ENCODE data around the gene CENPU. TPM values are rescaled to one million over a fixed set of nuclear protein-coding genes. Genes with fewer than 3 reads are reported as not detected.
"Not testable (repeated sequence)": the region's sequence is repeated elsewhere in the genome, so short reads cannot be mapped to it uniquely, and the experiment has no call there.

CENPU gene
- total RNA-seq, 1 donor from 2014 or later = 1.7 TPM

DNA sequence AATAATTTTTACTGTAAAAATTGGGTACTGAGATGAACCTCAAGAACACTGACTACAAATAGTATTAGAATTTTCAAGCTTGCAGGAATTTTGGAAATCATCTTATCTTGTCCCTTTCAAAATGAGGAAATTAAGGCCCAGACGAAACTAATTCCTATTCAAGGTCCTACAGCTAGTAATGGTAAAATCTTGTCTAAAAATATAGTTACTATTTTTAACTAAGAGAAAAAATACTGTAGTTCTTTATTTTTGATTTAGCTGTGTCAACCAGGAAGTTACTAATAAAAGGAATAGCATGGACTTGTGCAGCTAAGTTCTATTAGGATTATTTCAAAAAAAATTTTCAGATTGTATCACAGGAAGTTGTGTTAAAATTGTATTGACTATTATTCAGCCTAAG is 71.7 kb downstream of the CENPU start:
- intact Hi-C loops (cut with DNase I) = no loop called here
- ATAC-seq = no peak
- Histone ChIP-seq H3K36me3 (peaks cover 14% of the 10 kb centered on the region), H3K4me1 (no peaks in the 10 kb centered on the region), H3K9me3 (no peaks in the 10 kb centered on the region), H3K27me3 (no peaks in the 10 kb centered on the region), H3K27ac (no peak overlapping the region), H3K4me3 (no peak overlapping the region)
- TF ChIP-seq, protein P1, sequence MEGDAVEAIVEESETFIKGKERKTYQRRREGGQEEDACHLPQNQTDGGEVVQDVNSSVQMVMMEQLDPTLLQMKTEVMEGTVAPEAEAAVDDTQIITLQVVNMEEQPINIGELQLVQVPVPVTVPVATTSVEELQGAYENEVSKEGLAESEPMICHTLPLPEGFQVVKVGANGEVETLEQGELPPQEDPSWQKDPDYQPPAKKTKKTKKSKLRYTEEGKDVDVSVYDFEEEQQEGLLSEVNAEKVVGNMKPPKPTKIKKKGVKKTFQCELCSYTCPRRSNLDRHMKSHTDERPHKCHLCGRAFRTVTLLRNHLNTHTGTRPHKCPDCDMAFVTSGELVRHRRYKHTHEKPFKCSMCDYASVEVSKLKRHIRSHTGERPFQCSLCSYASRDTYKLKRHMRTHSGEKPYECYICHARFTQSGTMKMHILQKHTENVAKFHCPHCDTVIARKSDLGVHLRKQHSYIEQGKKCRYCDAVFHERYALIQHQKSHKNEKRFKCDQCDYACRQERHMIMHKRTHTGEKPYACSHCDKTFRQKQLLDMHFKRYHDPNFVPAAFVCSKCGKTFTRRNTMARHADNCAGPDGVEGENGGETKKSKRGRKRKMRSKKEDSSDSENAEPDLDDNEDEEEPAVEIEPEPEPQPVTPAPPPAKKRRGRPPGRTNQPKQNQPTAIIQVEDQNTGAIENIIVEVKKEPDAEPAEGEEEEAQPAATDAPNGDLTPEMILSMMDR (IDR thresholded peaks at IDR 0.05) = no peak
- no peak for DNase-seq

DNA sequence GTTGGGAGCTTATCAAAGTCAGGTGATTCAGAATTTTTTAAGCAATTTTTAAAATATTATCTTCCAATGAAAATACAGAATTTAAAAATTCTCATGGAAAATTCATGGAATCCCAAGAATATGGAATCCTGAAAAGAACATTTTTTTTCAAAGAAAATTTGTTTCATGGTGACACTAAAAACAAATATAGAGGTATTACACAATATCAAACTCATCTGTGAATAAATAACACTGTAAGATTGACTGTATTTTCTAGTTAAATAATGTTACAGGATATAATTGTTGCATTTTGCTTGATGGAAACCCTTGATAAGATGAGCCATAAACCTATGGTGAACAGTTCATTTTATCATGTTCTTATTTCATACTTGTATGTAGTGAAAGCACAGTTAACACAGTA is 72.9 kb downstream of the CENPU start:
- TF ChIP-seq, protein P1 (IDR thresholded peaks at IDR 0.05) = no peak
- H3K27me3 ChIP-seq = no peaks in the 10 kb centered on the region
- no peak overlapping the region for H3K4me3 ChIP-seq
- DNase-seq (no peak), ATAC-seq (no peak)
- peaks cover 7% of the 10 kb centered on the region for H3K36me3 ChIP-seq
- H3K4me1 ChIP-seq = no peaks in the 10 kb centered on the region
- intact Hi-C loops (cut with DNase I) = no loop called here
- no peaks in the 10 kb centered on the region for H3K9me3 ChIP-seq
- H3K27ac ChIP-seq = no peak overlapping the region

DNA sequence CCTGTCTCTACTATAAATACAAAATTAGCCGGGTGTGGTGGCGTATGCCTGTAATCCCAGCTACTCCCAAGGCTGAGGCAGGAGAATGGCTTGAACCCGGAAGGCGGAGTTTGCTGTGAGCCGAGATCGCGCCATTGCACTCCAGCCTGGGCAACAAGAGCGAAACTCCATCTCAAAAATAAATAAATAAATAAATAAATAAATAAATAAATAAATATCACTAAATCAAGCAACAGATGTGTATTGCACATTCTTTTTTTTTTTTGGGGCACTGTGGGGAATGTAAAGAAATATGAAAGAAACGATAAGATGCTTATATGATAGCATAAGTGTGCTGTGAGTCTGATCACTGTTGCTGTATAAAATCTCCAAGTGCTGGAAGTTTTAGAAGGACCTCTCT is 76.1 kb downstream of the CENPU start:
- H3K36me3 ChIP-seq; DNase-seq; H3K9me3 ChIP-seq; H3K27ac ChIP-seq; H3K27me3 ChIP-seq; H3K4me3 ChIP-seq; ATAC-seq; H3K4me1 ChIP-seq; intact Hi-C loops (cut with DNase I): not testable (repeated sequence)

DNA sequence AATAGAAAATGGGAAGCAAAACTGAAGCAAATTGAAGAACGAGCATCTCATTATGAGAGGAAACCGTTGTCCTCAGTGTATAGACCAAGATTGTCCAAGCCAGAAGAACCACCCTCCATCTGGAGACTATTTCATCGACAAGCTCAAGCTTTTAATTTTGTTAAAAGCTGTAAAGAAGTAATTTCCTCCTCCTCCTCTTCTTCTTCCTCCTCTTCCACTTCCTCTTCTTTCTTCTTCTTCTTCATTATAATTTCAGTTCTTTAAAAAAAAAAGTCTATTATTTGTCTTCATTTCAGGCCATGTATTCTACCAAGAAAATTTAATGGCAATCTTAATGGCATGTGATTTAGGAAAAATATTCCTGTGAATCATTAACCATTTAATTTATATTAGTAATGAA is 76.8 kb downstream of the CENPU start:
- H3K4me3 ChIP-seq = no peak overlapping the region
- no peaks in the 10 kb centered on the region for H3K4me1 ChIP-seq
- ATAC-seq = no peak
- DNase-seq = no peak
- no peak overlapping the region for H3K27ac ChIP-seq
- TF ChIP-seq, protein P1 (IDR thresholded peaks at IDR 0.05) = no peak
- no peaks in the 10 kb centered on the region for H3K9me3 ChIP-seq
- H3K36me3 ChIP-seq = peaks cover 5% of the 10 kb centered on the region
- intact Hi-C loops (cut with DNase I) = no loop called here
- H3K27me3 ChIP-seq = no peaks in the 10 kb centered on the region

DNA sequence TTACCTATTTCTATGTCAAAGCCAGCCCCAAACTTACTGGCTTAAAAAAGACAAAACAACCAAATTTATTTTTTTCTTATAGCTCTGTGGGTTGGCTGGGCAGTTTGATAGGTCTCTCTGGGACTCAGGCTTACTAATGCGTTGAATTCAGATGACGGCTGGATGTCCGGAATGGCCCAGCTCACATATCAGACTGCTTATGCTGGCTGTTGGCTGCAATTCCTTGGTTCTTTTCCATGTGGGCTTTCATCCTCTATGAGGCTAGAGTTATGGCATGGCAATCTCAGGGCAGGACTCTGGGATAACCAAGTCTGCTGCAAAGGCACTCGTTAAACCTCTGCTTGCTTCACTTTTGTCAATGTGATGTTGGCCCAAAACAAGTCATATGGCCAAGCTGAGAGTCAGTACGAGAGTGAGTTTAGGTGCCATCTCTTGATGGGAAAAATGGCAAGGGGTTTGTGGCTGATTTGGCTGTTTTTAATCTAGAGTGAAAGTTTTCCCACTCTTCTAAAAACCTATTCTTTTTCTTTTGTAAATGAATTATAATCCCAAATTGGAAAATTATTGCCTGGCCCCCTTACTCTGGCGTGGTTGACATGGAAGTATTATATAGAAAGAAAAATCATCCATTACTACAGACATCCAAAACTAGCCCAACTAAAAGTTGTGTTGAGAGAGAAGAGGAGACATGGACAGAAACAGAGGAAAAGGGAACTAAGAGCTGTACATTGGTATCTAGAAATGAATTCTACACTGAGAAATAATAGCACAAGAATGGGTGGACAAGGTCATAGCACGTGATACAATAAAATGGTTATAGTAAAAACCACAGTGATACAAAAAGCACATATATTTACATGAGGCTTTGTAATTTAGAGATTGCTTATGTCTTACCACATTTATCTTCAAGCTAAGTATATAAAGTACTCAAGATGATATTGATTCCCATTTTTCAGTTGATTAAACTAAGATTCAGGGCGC is 77.7 kb downstream of the CENPU start:
- ATAC-seq = no peak
- no peaks in the 10 kb centered on the region for H3K4me1 ChIP-seq
- TF ChIP-seq, protein P1 (IDR thresholded peaks at IDR 0.05) = no peak
- H3K27me3 ChIP-seq = no peaks in the 10 kb centered on the region
- DNase-seq = no peak
- no peak overlapping the region for H3K4me3 ChIP-seq
- H3K9me3 ChIP-seq = no peaks in the 10 kb centered on the region
- H3K27ac ChIP-seq = no peak overlapping the region
- intact Hi-C loops (cut with DNase I) = no loop called here
- peaks cover 5% of the 10 kb centered on the region for H3K36me3 ChIP-seq

DNA sequence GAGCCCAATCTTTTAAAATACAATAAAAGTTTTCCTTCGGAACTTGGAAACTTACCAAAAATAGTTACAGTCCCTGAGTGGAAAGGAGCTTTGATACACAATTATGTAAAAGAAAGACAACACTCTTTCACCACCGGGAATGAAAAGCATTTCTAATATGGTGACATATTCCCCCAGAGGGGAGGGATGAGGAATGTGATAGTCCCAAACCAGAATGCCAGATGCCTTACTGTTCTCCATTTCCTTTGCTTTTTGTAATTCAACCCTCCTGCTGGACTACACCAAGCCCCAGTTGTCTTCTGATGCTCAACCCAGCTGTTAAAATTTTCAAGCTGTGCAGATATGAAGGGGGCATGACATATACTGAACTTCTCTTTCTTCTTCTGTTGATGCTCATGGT is 80.2 kb downstream of the CENPU start:
- Histone ChIP-seq H3K27ac (no peak overlapping the region), H3K27me3 (no peaks in the 10 kb centered on the region), H3K4me1 (peaks cover 7% of the 10 kb centered on the region), H3K9me3 (no peaks in the 10 kb centered on the region), H3K36me3 (no peaks in the 10 kb centered on the region), H3K4me3 (no peak overlapping the region)
- DNase-seq = no peak
- TF ChIP-seq, protein P1 (IDR thresholded peaks at IDR 0.05) = no peak
- no peak for ATAC-seq
- intact Hi-C loops (cut with DNase I) = no loop called here

DNA sequence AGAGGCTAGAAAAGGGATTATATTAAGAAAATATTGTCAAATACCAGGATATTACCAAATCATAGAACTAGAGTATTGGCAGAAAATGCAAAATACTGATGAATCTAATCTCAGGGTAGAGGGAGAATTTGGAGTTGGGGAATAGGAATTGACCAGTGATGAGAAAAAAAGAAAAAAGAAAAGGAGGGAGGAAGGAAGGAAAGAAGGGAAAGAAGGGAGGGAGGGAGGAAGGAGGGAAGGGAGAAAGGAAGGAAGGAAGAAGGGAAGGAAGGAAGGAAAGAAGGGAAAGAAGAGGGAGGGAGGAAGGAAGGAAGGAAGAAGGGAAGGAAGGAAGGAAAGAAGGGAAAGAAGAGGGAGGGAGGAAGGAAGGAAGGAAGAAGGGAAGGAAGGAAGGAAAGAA is 81.2 kb downstream of the CENPU start:
- H3K27me3 ChIP-seq; DNase-seq; H3K27ac ChIP-seq; intact Hi-C loops (cut with DNase I); H3K4me3 ChIP-seq; H3K9me3 ChIP-seq; ATAC-seq; H3K36me3 ChIP-seq: not testable (repeated sequence)
- peaks cover 14% of the 10 kb centered on the region for H3K4me1 ChIP-seq
